ENCODE data around the gene NOX5.
"Not testable (repeated sequence)": the region's sequence is repeated elsewhere in the genome, so short reads cannot be mapped to it uniquely, and the experiment has no call there.

Gene NOX5

GRCh38 chr15:69014454-69014853 lies at the start of gene NOX5:
TSS of gene NOX5 (plus strand) at chr15:69014695. CDS start at chr15:69014736, 41 bp downstream.
- no peak for DNase-seq

GRCh38 chr15:68966996-68967395 lies 47.5 kb upstream of the NOX5 start:
- no peak for DNase-seq

GRCh38 chr15:68967948-68968347 lies 46.5 kb upstream of the NOX5 start:
- no peak for DNase-seq

GRCh38 chr15:68969298-68969697 lies 45.2 kb upstream of the NOX5 start:
- DNase-seq = no peak

GRCh38 chr15:68972201-68973065 lies 42.1 kb upstream of the NOX5 start:
- DNase-seq = no peak

GRCh38 chr15:68975651-68976160 lies 38.8 kb upstream of the NOX5 start:
- not testable (repeated sequence) for DNase-seq

GRCh38 chr15:68977426-68977825 lies 37.1 kb upstream of the NOX5 start:
- not testable (repeated sequence) for DNase-seq

- no peak for DNase-seq
Measured at GRCh38 chr15:68979006-68979405, 35.5 kb upstream of the NOX5 start.

GRCh38 chr15:68979816-68980215 lies 34.7 kb upstream of the NOX5 start:
- no peak for DNase-seq

- DNase-seq = no peak
Measured at GRCh38 chr15:68980786-68981185, 33.7 kb upstream of the NOX5 start.

GRCh38 chr15:68981941-68982340 lies 32.6 kb upstream of the NOX5 start:
- no peak for DNase-seq

- no peak for DNase-seq
Measured at GRCh38 chr15:68982976-68983563, 31.4 kb upstream of the NOX5 start.

GRCh38 chr15:68983961-68984481 lies 30.5 kb upstream of the NOX5 start:
- DNase-seq = no peak

GRCh38 chr15:68984586-68984985 lies 29.9 kb upstream of the NOX5 start:
- DNase-seq = no peak

GRCh38 chr15:68985361-68985891 lies 29.1 kb upstream of the NOX5 start:
- no peak for DNase-seq

- DNase-seq = no peak
Measured at GRCh38 chr15:68986322-68986721, 28.2 kb upstream of the NOX5 start.

- no peak for DNase-seq
Measured at GRCh38 chr15:68987120-68987519, 27.4 kb upstream of the NOX5 start.

GRCh38 chr15:68987676-68988075 lies 26.8 kb upstream of the NOX5 start:
- DNase-seq = no peak

- no peak for DNase-seq
Measured at GRCh38 chr15:68989541-68990230, 24.8 kb upstream of the NOX5 start.

- no peak for DNase-seq
Measured at GRCh38 chr15:68990231-68990991, 24.1 kb upstream of the NOX5 start.

- DNase-seq = no peak
Measured at GRCh38 chr15:68990992-68991500, 23.4 kb upstream of the NOX5 start.

- no peak for DNase-seq
Measured at GRCh38 chr15:68991723-68992122, 22.8 kb upstream of the NOX5 start.

All from activated CD4-positive, alpha-beta T cell treated with anti-CD3 and anti-CD28 coated beads for 4 hours (primary cell).